Measurements from ENCODE around the gene DSG1.

The DSG1 gene

GRCh38 chr18:31275722-31276463 lies 42.1 kb upstream of the DSG1 start:
- Histone ChIP-seq H3K9me3 (ENCODE audit: insufficient read depth, low read length) (no peaks in the 10 kb centered on the region), H3K79me2 (ENCODE audit: insufficient read depth, low read length) (no peaks in the 10 kb centered on the region), H3K4me3 (ENCODE audit: insufficient read depth, low read length, poor library complexity, severe bottlenecking) (no peak overlapping the region), H3K4me2 (ENCODE audit: low read depth, low read length, poor library complexity, severe bottlenecking) (no peak overlapping the region), H4K20me1 (ENCODE audit: low read depth, low read length) (no peaks in the 10 kb centered on the region; the same call in 1 of the 2 replicates), H3F3A (ENCODE audit: insufficient read depth) (no peaks in the 10 kb centered on the region), H3K27ac (ENCODE audit: low read depth, low read length) (no peak overlapping the region), H3K36me3 (ENCODE audit: low read length) (no peaks in the 10 kb centered on the region), H3K9ac (ENCODE audit: low read length) (no peak overlapping the region), H2AFZ (ENCODE audit: low read depth, low read length, severe bottlenecking) (no peak overlapping the region), H3K9me2 (replicated peaks; ENCODE audit: insufficient read depth, low read length) (no peaks in the 10 kb centered on the region), H3K27me3 (ENCODE audit: low read length) (no peaks in the 10 kb centered on the region)
- TF ChIP-seq, protein P1, sequence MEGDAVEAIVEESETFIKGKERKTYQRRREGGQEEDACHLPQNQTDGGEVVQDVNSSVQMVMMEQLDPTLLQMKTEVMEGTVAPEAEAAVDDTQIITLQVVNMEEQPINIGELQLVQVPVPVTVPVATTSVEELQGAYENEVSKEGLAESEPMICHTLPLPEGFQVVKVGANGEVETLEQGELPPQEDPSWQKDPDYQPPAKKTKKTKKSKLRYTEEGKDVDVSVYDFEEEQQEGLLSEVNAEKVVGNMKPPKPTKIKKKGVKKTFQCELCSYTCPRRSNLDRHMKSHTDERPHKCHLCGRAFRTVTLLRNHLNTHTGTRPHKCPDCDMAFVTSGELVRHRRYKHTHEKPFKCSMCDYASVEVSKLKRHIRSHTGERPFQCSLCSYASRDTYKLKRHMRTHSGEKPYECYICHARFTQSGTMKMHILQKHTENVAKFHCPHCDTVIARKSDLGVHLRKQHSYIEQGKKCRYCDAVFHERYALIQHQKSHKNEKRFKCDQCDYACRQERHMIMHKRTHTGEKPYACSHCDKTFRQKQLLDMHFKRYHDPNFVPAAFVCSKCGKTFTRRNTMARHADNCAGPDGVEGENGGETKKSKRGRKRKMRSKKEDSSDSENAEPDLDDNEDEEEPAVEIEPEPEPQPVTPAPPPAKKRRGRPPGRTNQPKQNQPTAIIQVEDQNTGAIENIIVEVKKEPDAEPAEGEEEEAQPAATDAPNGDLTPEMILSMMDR (IDR thresholded peaks at IDR 0.05; ENCODE audit: insufficient read depth, low read length, poor library complexity, severe bottlenecking), result no peak
- TF ChIP-seq EZH2phosphoT487 (conservative IDR thresholded peaks at IDR 0.05; ENCODE audit: low read length), result no peak

- H3K9ac ChIP-seq (ENCODE audit: low read length), result no peak overlapping the region
- no peaks in the 10 kb centered on the region for H3K9me3 ChIP-seq (ENCODE audit: insufficient read depth, low read length)
- H3K27ac ChIP-seq (ENCODE audit: low read depth, low read length), result no peak overlapping the region
- no peaks in the 10 kb centered on the region for H3K27me3 ChIP-seq (ENCODE audit: low read length)
- H4K20me1 ChIP-seq (ENCODE audit: low read depth, low read length), result no peaks in the 10 kb centered on the region; the same call in 1 of the 2 replicates
- no peaks in the 10 kb centered on the region for H3K36me3 ChIP-seq (ENCODE audit: low read length)
- H2AFZ ChIP-seq (ENCODE audit: low read depth, low read length, severe bottlenecking), result no peak overlapping the region
- H3F3A ChIP-seq (ENCODE audit: insufficient read depth), result no peaks in the 10 kb centered on the region
- TF ChIP-seq EZH2phosphoT487 (conservative IDR thresholded peaks at IDR 0.05; ENCODE audit: low read length), result no peak
- TF ChIP-seq, protein P1 (IDR thresholded peaks at IDR 0.05; ENCODE audit: insufficient read depth, low read length, poor library complexity, severe bottlenecking), result no peak
- H3K4me3 ChIP-seq (ENCODE audit: insufficient read depth, low read length, poor library complexity, severe bottlenecking), result no peak overlapping the region
- H3K4me2 ChIP-seq (ENCODE audit: low read depth, low read length, poor library complexity, severe bottlenecking), result no peak overlapping the region
- no peaks in the 10 kb centered on the region for H3K79me2 ChIP-seq (ENCODE audit: insufficient read depth, low read length)
- H3K9me2 ChIP-seq (replicated peaks; ENCODE audit: insufficient read depth, low read length), result no peaks in the 10 kb centered on the region
These were observed 39.3 kb upstream of the DSG1 start for GRCh38 chr18:31278609-31279071.

DNA sequence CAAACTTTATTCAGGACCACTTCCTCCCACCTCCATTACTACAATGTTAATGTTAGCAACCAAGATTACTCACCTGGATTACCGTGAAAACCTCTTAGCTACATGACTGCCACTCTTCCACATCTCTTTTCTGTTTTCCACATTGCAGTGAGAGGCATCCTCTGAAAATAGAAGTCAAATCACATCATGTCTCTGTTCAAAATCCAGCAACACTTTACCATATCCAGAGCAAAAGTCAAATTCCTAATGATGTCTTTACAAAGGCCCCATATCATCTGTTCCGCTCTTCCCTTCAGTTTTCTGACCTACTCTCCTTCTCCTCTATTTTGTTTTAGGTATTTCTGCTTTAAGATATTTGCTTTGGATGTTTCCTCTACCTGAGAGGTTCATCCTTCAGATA lies 37.5 kb upstream of the DSG1 start:
- Histone ChIP-seq H4K20me1 (ENCODE audit: low read depth, low read length) (no peaks in the 10 kb centered on the region), H3K9me3 (ENCODE audit: insufficient read depth, low read length) (no peaks in the 10 kb centered on the region), H2AFZ (ENCODE audit: low read depth, low read length, severe bottlenecking) (no peak overlapping the region), H3K9ac (ENCODE audit: low read length) (no peak overlapping the region), H3F3A (ENCODE audit: insufficient read depth) (no peaks in the 10 kb centered on the region), H3K4me3 (ENCODE audit: insufficient read depth, low read length, poor library complexity, severe bottlenecking) (no peak overlapping the region), H3K27me3 (ENCODE audit: low read length) (no peaks in the 10 kb centered on the region), H3K9me2 (replicated peaks; ENCODE audit: insufficient read depth, low read length) (no peaks in the 10 kb centered on the region), H3K79me2 (ENCODE audit: insufficient read depth, low read length) (no peaks in the 10 kb centered on the region), H3K4me2 (ENCODE audit: low read depth, low read length, poor library complexity, severe bottlenecking) (no peak overlapping the region), H3K27ac (ENCODE audit: low read depth, low read length) (no peak overlapping the region), H3K36me3 (ENCODE audit: low read length) (no peaks in the 10 kb centered on the region)
- TF ChIP-seq, protein P1 (IDR thresholded peaks at IDR 0.05; ENCODE audit: insufficient read depth, low read length, poor library complexity, severe bottlenecking), result no peak
- TF ChIP-seq EZH2phosphoT487 (conservative IDR thresholded peaks at IDR 0.05; ENCODE audit: low read length), result no peak

Data from SU-DHL-6 (cell line).